Stomach (tissue), 4 donors: Measurements from ENCODE around the gene IBSP.

ENCODE experiments used
- CTCF ChIP-seq, 7 experiments: fragments of 450-650 bp in 4 of 7; fragments of 200-600 bp in 3 of 7; sonication (generic) in 3 of 7; IDR thresholded peaks; one replicate each; pipeline ENCODE4 v1.5.1; 2016 to 2019; ENCODE audit warnings: antibody characterized with exemption in 7 of 7, control low read depth in 2 of 7, mild to moderate bottlenecking in 1 of 7
- POLR2A ChIP-seq, 4 donors: fragments of 450-650 bp; IDR thresholded peaks; one replicate each; pipeline ENCODE4 v1.6.1; 2016; ENCODE audit warnings: antibody characterized with exemption in 4 of 4, control low read depth in 2 of 4, mild to moderate bottlenecking in 1 of 4, moderate library complexity in 1 of 4

GRCh38 chr4:87824352-87824751 lies 25.0 kb downstream of the IBSP start:
- TF ChIP-seq POLR2A (IDR thresholded peaks at IDR 0.05) (no peak), CTCF (IDR thresholded peaks at IDR 0.05) (no peak)
